Bronchial epithelial cell (primary cell): Measurements from ENCODE around the gene VPREB1. TPM values are rescaled to one million over a fixed set of nuclear protein-coding genes. Genes with fewer than 3 reads are reported as not detected.
A peak's percentile ranks its signal among the peaks of the same experiment; 100 is the strongest.
"Not testable (repeated sequence)": the region's sequence is repeated elsewhere in the genome, so short reads cannot be mapped to it uniquely, and the experiment has no call there.

Experiments used
- DNase-seq: peaks from one replicate; pipeline ENCODE4 v3.0.0-alpha.2; 2010; ENCODE audit warnings: low read depth
- FAIRE-seq: peaks from 2 replicates; lab custom pipeline; 2011; peaks lifted over from hg19 to GRCh38; lab: Jason Lieb, UNC
- H3K27me3 ChIP-seq: 2 replicates; pipeline ENCODE4 v1.5.1; 2011; ENCODE audit warnings: low read length; ENCODE audit not compliant: control insufficient read depth, insufficient read depth
- H3K36me3 ChIP-seq: 2 replicates; pipeline ENCODE4 v1.5.1; 2011; ENCODE audit warnings: low read length; ENCODE audit not compliant: control insufficient read depth, insufficient read depth
- H3K4me3 ChIP-seq: 2 replicates; pipeline ENCODE4 v1.5.1; 2011; ENCODE audit warnings: mild to moderate bottlenecking, low read depth, low read length, control low read depth
- CTCF ChIP-seq: IDR thresholded peaks from 2 replicates; pipeline ENCODE4 v1.5.1; 2011; ENCODE audit warnings: mild to moderate bottlenecking, moderate library complexity, low read length, control low read depth, inconsistent platforms; ENCODE audit not compliant: insufficient read depth, severe bottlenecking
- total RNA-seq: library from RNA; depleted of rRNA; stranded (reverse); fragments of >200 nt; gene quantifications from 2 replicates; pipeline ENCODE4 v1.2.1, GENCODE V29; 2014

VPREB1 gene
- total RNA-seq, 1 donor from 2014 or later: not detected

- no peaks in the 10 kb centered on the region for H3K36me3 ChIP-seq
- DNase-seq: no peak
- FAIRE-seq: no peak
- no peaks in the 10 kb centered on the region for H3K27me3 ChIP-seq
- no peak overlapping the region for H3K4me3 ChIP-seq
- TF ChIP-seq CTCF: no peak
Observed at GRCh38 chr22:22218302-22218701, 26.3 kb upstream of the VPREB1 start.

- peak; percentile 88 for FAIRE-seq
- no peaks in the 10 kb centered on the region for H3K36me3 ChIP-seq
- no peak for TF ChIP-seq CTCF
- no peak overlapping the region for H3K4me3 ChIP-seq
- no peaks in the 10 kb centered on the region for H3K27me3 ChIP-seq
- DNase-seq: no peak
Observed at GRCh38 chr22:22219140-22219996, 25.2 kb upstream of the VPREB1 start.

- not testable (repeated sequence) for H3K27me3 ChIP-seq, H3K4me3 ChIP-seq, FAIRE-seq, DNase-seq, H3K36me3 ChIP-seq
Observed at GRCh38 chr22:22221043-22221442, 23.5 kb upstream of the VPREB1 start.

GRCh38 chr22:22226448-22227187 lies 18.0 kb upstream of the VPREB1 start:
- TF ChIP-seq CTCF: no peak
- H3K27me3 ChIP-seq: no peaks in the 10 kb centered on the region
- H3K36me3 ChIP-seq: no peaks in the 10 kb centered on the region
- FAIRE-seq: no peak
- H3K4me3 ChIP-seq: no peak overlapping the region
- DNase-seq: no peak

- no peaks in the 10 kb centered on the region for H3K36me3 ChIP-seq
- TF ChIP-seq CTCF: no peak
- no peak overlapping the region for H3K4me3 ChIP-seq
- no peaks in the 10 kb centered on the region for H3K27me3 ChIP-seq
- FAIRE-seq: no peak
- DNase-seq: no peak
Observed at GRCh38 chr22:22228421-22228820, 16.2 kb upstream of the VPREB1 start.

- FAIRE-seq: no peak
- TF ChIP-seq CTCF: no peak
Observed at GRCh38 chr22:22228921-22229320, 15.7 kb upstream of the VPREB1 start.

More at GRCh38 chr22:22228921-22229320, 15.7 kb upstream of the VPREB1 start:
- Histone ChIP-seq H3K27me3 (no peaks in the 10 kb centered on the region), H3K4me3 (no peak overlapping the region), H3K36me3 (no peaks in the 10 kb centered on the region)
- DNase-seq: no peak
